Measurements from ENCODE around the gene SGSH.

Gene SGSH

DNA sequence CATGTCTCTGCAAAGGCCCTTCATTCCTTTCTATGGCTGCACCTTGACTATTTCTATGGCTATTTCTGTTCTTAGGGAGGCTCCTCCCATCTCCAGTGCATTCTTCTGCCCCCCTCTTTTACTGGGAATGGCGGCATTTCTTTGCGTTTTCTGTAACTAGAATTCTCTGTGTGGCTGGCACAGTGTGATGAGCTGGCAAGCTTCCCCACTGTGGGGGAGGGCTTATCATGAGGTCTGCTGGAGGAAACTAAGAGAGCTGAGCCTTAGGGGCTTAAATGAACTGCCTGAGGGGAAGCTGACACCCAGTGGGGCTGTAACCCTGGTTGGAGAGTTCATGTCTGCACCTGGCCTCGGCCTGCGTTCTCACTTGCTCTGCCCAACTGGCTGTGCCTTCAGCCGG lies 51.8 kb downstream of the SGSH start:
- H4K91ac ChIP-seq (ENCODE audit: low read length), result no peak overlapping the region
- H3K23ac ChIP-seq (ENCODE audit: low read length in 2 of 2), result no peak overlapping the region
- H3K4me2 ChIP-seq (ENCODE audit: low read length, poor library complexity, severe bottlenecking), result no peak overlapping the region
- H3K27ac ChIP-seq (ENCODE audit: low read length, poor library complexity, severe bottlenecking), result no peak overlapping the region
- H2BK15ac ChIP-seq (ENCODE audit: low read depth, poor library complexity, severe bottlenecking), result no peak overlapping the region
- DNase-seq, result no peak
- H3K9ac ChIP-seq (ENCODE audit: low read length), result no peak overlapping the region
- no peaks in the 10 kb centered on the region for H3K9me3 ChIP-seq (ENCODE audit: control insufficient read depth, low read length)
- H3K18ac ChIP-seq (ENCODE audit: low read depth in 1 of 2, low read length in 2 of 2), result no peak overlapping the region
- no peak overlapping the region for H3K4me3 ChIP-seq (ENCODE audit: insufficient read depth in 1 of 2, low read depth in 1 of 2, low read length in 2 of 2)
- no peak overlapping the region for H4K8ac ChIP-seq (ENCODE audit: low read length)
- peaks cover 28 to 37% of the 10 kb centered on the region in 2 experiments for H3K27me3 ChIP-seq (ENCODE audit: control insufficient read depth in 1 of 2, insufficient read depth in 1 of 2, low read length in 2 of 2)
- 83% methylated on average over 5 of the region's 5 CpGs for WGBS
- H2AFZ ChIP-seq (ENCODE audit: low read depth, low read length), result no peak overlapping the region
- no peak overlapping the region for H3K4ac ChIP-seq (ENCODE audit: low read depth in 1 of 2, low read length in 2 of 2)
- H2BK12ac ChIP-seq (ENCODE audit: low read length in 2 of 2), result no peak overlapping the region
- no peak overlapping the region for H2AK5ac ChIP-seq (ENCODE audit: low read length, severe bottlenecking)
- no peak overlapping the region for H2BK120ac ChIP-seq (ENCODE audit: low read depth, low read length)
- H3K4me1 ChIP-seq (ENCODE audit: control insufficient read depth, insufficient read depth, low read depth, low read length), result no peaks in the 10 kb centered on the region
- no peaks in the 10 kb centered on the region for H3K79me1 ChIP-seq (replicated peaks; ENCODE audit: low read length, poor library complexity, severe bottlenecking)
- no peak overlapping the region for H2BK5ac ChIP-seq (ENCODE audit: low read depth, low read length, poor library complexity, severe bottlenecking)
- H3K36me3 ChIP-seq (ENCODE audit: control insufficient read depth in 1 of 2, insufficient read depth in 2 of 2, low read depth in 1 of 2, low read length in 2 of 2), result peaks cover 0 to 2% of the 10 kb centered on the region in 2 experiments
- H3K14ac ChIP-seq (ENCODE audit: low read length in 2 of 2), result no peak overlapping the region

DNA sequence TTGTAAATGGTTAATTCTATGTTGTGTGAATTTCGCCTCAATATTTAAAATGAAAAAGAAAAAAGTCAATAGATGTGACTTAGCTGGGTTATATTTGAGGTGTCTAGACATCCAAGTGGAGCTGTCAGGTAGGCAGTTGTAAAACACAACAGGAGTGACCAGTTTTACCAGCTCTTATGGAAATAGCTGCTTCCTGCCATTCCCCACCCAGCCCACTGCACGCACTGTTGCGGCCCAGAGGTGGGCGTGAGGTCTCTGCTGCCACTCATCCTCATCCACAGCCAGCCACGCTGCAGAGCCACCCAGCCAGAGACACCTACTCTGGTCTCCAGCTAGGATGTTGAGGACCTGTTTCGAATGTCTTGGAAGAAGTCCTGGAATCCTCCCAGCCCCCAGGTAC lies 53.7 kb downstream of the SGSH start:
- WGBS, result 77% methylated on average over 6 of the region's 6 CpGs
- H3K4me3 ChIP-seq (ENCODE audit: insufficient read depth in 1 of 2, low read depth in 1 of 2, low read length in 2 of 2), result no peak overlapping the region
- DNase-seq, result no peak
- H3K14ac ChIP-seq (ENCODE audit: low read length in 2 of 2), result no peak overlapping the region
- peaks cover 22 to 28% of the 10 kb centered on the region in 2 experiments for H3K27me3 ChIP-seq (ENCODE audit: control insufficient read depth in 1 of 2, insufficient read depth in 1 of 2, low read length in 2 of 2)
- H3K4me2 ChIP-seq (ENCODE audit: low read length, poor library complexity, severe bottlenecking), result no peak overlapping the region
- H3K23ac ChIP-seq (ENCODE audit: low read length in 2 of 2), result no peak overlapping the region
- H3K18ac ChIP-seq (ENCODE audit: low read depth in 1 of 2, low read length in 2 of 2), result no peak overlapping the region
- H4K8ac ChIP-seq (ENCODE audit: low read length), result no peak overlapping the region
- H3K27ac ChIP-seq (ENCODE audit: low read length, poor library complexity, severe bottlenecking), result no peak overlapping the region
- H3K9me3 ChIP-seq (ENCODE audit: control insufficient read depth, low read length), result no peaks in the 10 kb centered on the region
- no peak overlapping the region for H2BK5ac ChIP-seq (ENCODE audit: low read depth, low read length, poor library complexity, severe bottlenecking)
- H2BK12ac ChIP-seq (ENCODE audit: low read length in 2 of 2), result no peak overlapping the region
- H2AFZ ChIP-seq (ENCODE audit: low read depth, low read length), result no peak overlapping the region
- no peaks in the 10 kb centered on the region for H3K4me1 ChIP-seq (ENCODE audit: control insufficient read depth, insufficient read depth, low read depth, low read length)
- no peak overlapping the region for H2BK15ac ChIP-seq (ENCODE audit: low read depth, poor library complexity, severe bottlenecking)
- peaks cover 0 to 2% of the 10 kb centered on the region in 2 experiments for H3K36me3 ChIP-seq (ENCODE audit: control insufficient read depth in 1 of 2, insufficient read depth in 2 of 2, low read depth in 1 of 2, low read length in 2 of 2)
- H2BK120ac ChIP-seq (ENCODE audit: low read depth, low read length), result no peak overlapping the region
- no peak overlapping the region for H3K9ac ChIP-seq (ENCODE audit: low read length)
- no peaks in the 10 kb centered on the region for H3K79me1 ChIP-seq (replicated peaks; ENCODE audit: low read length, poor library complexity, severe bottlenecking)
- H4K91ac ChIP-seq (ENCODE audit: low read length), result no peak overlapping the region
- no peak overlapping the region for H3K4ac ChIP-seq (ENCODE audit: low read depth in 1 of 2, low read length in 2 of 2)
- no peak overlapping the region for H2AK5ac ChIP-seq (ENCODE audit: low read length, severe bottlenecking)

DNA sequence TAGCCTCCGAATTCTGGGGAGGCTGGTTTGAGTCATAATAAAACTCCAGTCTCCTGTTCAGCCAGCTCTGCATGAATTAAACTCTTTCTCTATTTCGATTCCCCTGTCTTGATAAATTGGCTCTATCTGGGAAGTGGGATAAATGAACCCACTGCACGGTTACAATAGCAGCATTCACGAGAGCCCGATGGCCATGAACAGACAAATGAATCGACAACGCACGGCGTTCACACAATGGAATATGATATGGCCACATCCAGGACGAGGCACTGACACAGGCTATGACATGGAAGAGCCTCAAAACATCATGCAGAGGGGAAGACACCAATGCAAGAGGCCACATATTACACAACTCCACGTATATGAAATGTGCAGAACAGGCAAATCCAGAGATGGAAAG lies 55.9 kb downstream of the SGSH start:
- Histone ChIP-seq H2BK12ac (ENCODE audit: low read length in 2 of 2) (no peak overlapping the region), H2BK5ac (ENCODE audit: low read depth, low read length, poor library complexity, severe bottlenecking) (no peak overlapping the region), H3K27me3 (ENCODE audit: control insufficient read depth in 1 of 2, insufficient read depth in 1 of 2, low read length in 2 of 2) (peaks cover 26 to 29% of the 10 kb centered on the region in 2 experiments), H3K23ac (ENCODE audit: low read length in 2 of 2) (no peak overlapping the region), H2BK15ac (ENCODE audit: low read depth, poor library complexity, severe bottlenecking) (peak overlapping the region; percentile 63), H3K36me3 (ENCODE audit: control insufficient read depth in 1 of 2, insufficient read depth in 2 of 2, low read depth in 1 of 2, low read length in 2 of 2) (no peaks in the 10 kb centered on the region), H2AFZ (ENCODE audit: low read depth, low read length) (no peak overlapping the region), H3K9me3 (ENCODE audit: control insufficient read depth, low read length) (no peaks in the 10 kb centered on the region), H3K4ac (ENCODE audit: low read depth in 1 of 2, low read length in 2 of 2) (no peak overlapping the region), H3K27ac (ENCODE audit: low read length, poor library complexity, severe bottlenecking) (no peak overlapping the region), H3K79me1 (replicated peaks; ENCODE audit: low read length, poor library complexity, severe bottlenecking) (no peaks in the 10 kb centered on the region), H3K9ac (ENCODE audit: low read length) (no peak overlapping the region), H4K91ac (ENCODE audit: low read length) (no peak overlapping the region), H3K4me1 (ENCODE audit: control insufficient read depth, insufficient read depth, low read depth, low read length) (peaks cover 2% of the 10 kb centered on the region), H2AK5ac (ENCODE audit: low read length, severe bottlenecking) (no peak overlapping the region), H3K18ac (ENCODE audit: low read depth in 1 of 2, low read length in 2 of 2) (no peak overlapping the region), H2BK120ac (ENCODE audit: low read depth, low read length) (no peak overlapping the region), H3K14ac (ENCODE audit: low read length in 2 of 2) (peak overlapping the region in 1 of 2 experiments; percentile 49), H3K4me3 (ENCODE audit: insufficient read depth in 1 of 2, low read depth in 1 of 2, low read length in 2 of 2) (no peak overlapping the region), H3K4me2 (ENCODE audit: low read length, poor library complexity, severe bottlenecking) (no peak overlapping the region), H4K8ac (ENCODE audit: low read length) (no peak overlapping the region)
- 85% methylated on average over 11 of the region's 11 CpGs for WGBS
- no peak for DNase-seq

DNA sequence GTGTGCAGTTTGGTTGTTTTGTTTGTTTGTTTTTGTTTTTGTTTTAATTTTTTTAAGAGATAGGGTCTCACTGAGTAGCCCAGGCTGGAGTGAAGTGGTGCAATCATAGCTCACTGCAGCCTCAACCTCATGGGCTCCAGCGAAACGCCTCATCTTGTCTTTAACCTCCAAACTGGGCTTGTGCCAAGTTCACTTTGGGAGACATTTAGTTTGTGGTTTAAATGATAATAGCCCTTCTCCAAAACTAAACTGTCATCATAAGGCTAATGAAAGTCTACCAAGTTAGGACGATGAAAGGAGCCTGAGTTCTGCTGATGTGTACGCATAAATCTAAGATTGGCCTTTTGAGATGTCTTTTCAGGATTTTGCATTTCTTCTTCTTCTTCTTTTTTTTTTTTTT lies 56.8 kb downstream of the SGSH start:
- no peak for DNase-seq

More for the DNA sequence above, 56.8 kb downstream of the SGSH start:
- Histone ChIP-seq H3K23ac (ENCODE audit: low read length in 2 of 2) (no peak overlapping the region), H4K8ac (ENCODE audit: low read length) (no peak overlapping the region), H3K4ac (ENCODE audit: low read depth in 1 of 2, low read length in 2 of 2) (no peak overlapping the region), H3K27me3 (ENCODE audit: control insufficient read depth in 1 of 2, insufficient read depth in 1 of 2, low read length in 2 of 2) (peaks cover 20 to 22% of the 10 kb centered on the region in 2 experiments), H3K18ac (ENCODE audit: low read depth in 1 of 2, low read length in 2 of 2) (no peak overlapping the region), H3K14ac (ENCODE audit: low read length in 2 of 2) (no peak overlapping the region), H2BK15ac (ENCODE audit: low read depth, poor library complexity, severe bottlenecking) (no peak overlapping the region), H3K9ac (ENCODE audit: low read length) (no peak overlapping the region), H2AK5ac (ENCODE audit: low read length, severe bottlenecking) (no peak overlapping the region), H3K36me3 (ENCODE audit: control insufficient read depth in 1 of 2, insufficient read depth in 2 of 2, low read depth in 1 of 2, low read length in 2 of 2) (no peaks in the 10 kb centered on the region), H2BK120ac (ENCODE audit: low read depth, low read length) (no peak overlapping the region), H2BK12ac (ENCODE audit: low read length in 2 of 2) (no peak overlapping the region), H4K91ac (ENCODE audit: low read length) (no peak overlapping the region), H3K4me3 (ENCODE audit: insufficient read depth in 1 of 2, low read depth in 1 of 2, low read length in 2 of 2) (no peak overlapping the region), H3K79me1 (replicated peaks; ENCODE audit: low read length, poor library complexity, severe bottlenecking) (no peaks in the 10 kb centered on the region), H3K9me3 (ENCODE audit: control insufficient read depth, low read length) (no peaks in the 10 kb centered on the region), H2AFZ (ENCODE audit: low read depth, low read length) (no peak overlapping the region), H3K4me1 (ENCODE audit: control insufficient read depth, insufficient read depth, low read depth, low read length) (peaks cover 2% of the 10 kb centered on the region), H3K27ac (ENCODE audit: low read length, poor library complexity, severe bottlenecking) (no peak overlapping the region), H2BK5ac (ENCODE audit: low read depth, low read length, poor library complexity, severe bottlenecking) (no peak overlapping the region), H3K4me2 (ENCODE audit: low read length, poor library complexity, severe bottlenecking) (no peak overlapping the region)
- WGBS, result 96% methylated on average over 2 of the region's 4 CpGs

All from mesenchymal stem cell (in vitro differentiated cells and primary cell).